IMR-90 (cell line): ENCODE results near the gene YARS2. TPM values are rescaled to one million over a fixed set of nuclear protein-coding genes. Genes with fewer than 3 reads are reported as not detected.

Experiments
- ATAC-seq: fragments of 200-7000 bp; cut with Tn5 transposase; 2 replicates; pipeline ENCODE4 v1.9.1; 2020; ENCODE audit warnings: low read depth, mild to moderate bottlenecking, moderate library complexity
- BruUV-seq: library from RNA; stranded (reverse); fragments of 400-500 nt; replicated peaks from 2 replicates; lab custom pipeline; 2021; lab: Mats Ljungman, UMichigan
- CTCF ChIA-PET: fragments of 300-600 bp; formaldehyde crosslinking; extraction: SDS; loops from one replicate; lab custom pipeline; 2021; ENCODE audit warnings: antibody characterized with exemption; lab: Yijun Ruan, JAX
- POLR2A ChIA-PET: fragments of 300-600 bp; sonication (Branson Sonifier 250); formaldehyde crosslinking; loops from one replicate; lab custom pipeline; 2022; ENCODE audit warnings: antibody characterized with exemption; ENCODE audit not compliant: unreplicated experiment; lab: Charles Lee
- DNase-seq: peaks from one replicate; pipeline ENCODE4 v3.0.0; 2013
- H2AFZ ChIP-seq: replicated peaks from 2 replicates; pipeline ENCODE3; 2013; ENCODE audit warnings: low read length, mild to moderate bottlenecking; ENCODE audit not compliant: poor library complexity
- H2AK5ac ChIP-seq: 2 replicates; pipeline ENCODE4 v1.6.1; 2013; ENCODE audit warnings: low read depth, low read length, inconsistent platforms
- H2AK9ac ChIP-seq: replicated peaks from 2 replicates; pipeline ENCODE3; 2013; ENCODE audit warnings: mild to moderate bottlenecking, low read depth, low read length, moderate library complexity; ENCODE audit not compliant: poor library complexity
- H2BK120ac ChIP-seq: 2 replicates; pipeline ENCODE4 v1.6.1; 2013; ENCODE audit warnings: low read depth, low read length, inconsistent platforms
- H2BK15ac ChIP-seq: 3 replicates; pipeline ENCODE4 v1.6.1; 2013; ENCODE audit warnings: low read depth, low read length, inconsistent platforms
- H2BK20ac ChIP-seq: 2 replicates; pipeline ENCODE4 v1.6.1; 2013; ENCODE audit warnings: low read depth, mild to moderate bottlenecking, inconsistent platforms, low read length, moderate library complexity
- H2BK5ac ChIP-seq: 2 replicates; pipeline ENCODE4 v1.6.1; 2013; ENCODE audit warnings: mild to moderate bottlenecking, low read depth, low read length, inconsistent platforms; ENCODE audit not compliant: poor library complexity, severe bottlenecking
- H3K14ac ChIP-seq: replicated peaks from 2 replicates; pipeline ENCODE4 v1.6.1; 2013; ENCODE audit warnings: low read depth, low read length, inconsistent platforms
- H3K18ac ChIP-seq: 2 replicates; pipeline ENCODE4 v1.6.1; 2013; ENCODE audit warnings: low read depth, low read length, control low read depth
- H3K23ac ChIP-seq: 2 replicates; pipeline ENCODE4 v1.6.1; 2013; ENCODE audit warnings: low read depth, low read length, inconsistent platforms
- H3K27ac ChIP-seq: 2 replicates; pipeline ENCODE4 v1.5.1; 2013; ENCODE audit warnings: mild to moderate bottlenecking, control low read depth, low read length; ENCODE audit not compliant: insufficient read depth
- H3K27me3 ChIP-seq: 2 replicates; pipeline ENCODE4 v1.6.1; 2013; ENCODE audit warnings: low read length; ENCODE audit not compliant: control insufficient read depth, insufficient read depth
- H3K36me3 ChIP-seq: 2 replicates; pipeline ENCODE4 v1.6.1; 2013; ENCODE audit warnings: low read length, mixed read lengths; ENCODE audit not compliant: control insufficient read depth, insufficient read depth
- H3K4ac ChIP-seq: 2 replicates; pipeline ENCODE4 v1.6.1; 2013; ENCODE audit warnings: low read depth, low read length, inconsistent platforms
- H3K4me1 ChIP-seq: 2 replicates; pipeline ENCODE4 v1.6.1; 2013; ENCODE audit warnings: low read length, mixed read lengths; ENCODE audit not compliant: control insufficient read depth, insufficient read depth
- H3K4me2 ChIP-seq: 2 replicates; pipeline ENCODE4 v1.6.1; 2013; ENCODE audit warnings: low read depth, mild to moderate bottlenecking, control low read depth, low read length, moderate library complexity
- H3K4me3 ChIP-seq: 2 replicates; pipeline ENCODE4 v1.5.1; 2013; ENCODE audit warnings: low read depth, mild to moderate bottlenecking, control low read depth, low read length, moderate library complexity; ENCODE audit not compliant: insufficient read depth
- H3K56ac ChIP-seq: 2 replicates; pipeline ENCODE4 v1.6.1; 2013; ENCODE audit warnings: low read length, inconsistent platforms; ENCODE audit not compliant: insufficient read depth; ENCODE audit errors: extremely low read depth
- H3K79me1 ChIP-seq, 2 experiments: 2 replicates each; pipeline ENCODE4 v1.6.1; 2013; ENCODE audit warnings: low read length in 2 of 2, inconsistent platforms in 1 of 2, low read depth in 1 of 2
- H3K9ac ChIP-seq: 2 replicates; pipeline ENCODE4 v1.6.1; 2013; ENCODE audit warnings: low read depth, low read length, control low read depth
- H3K9me1 ChIP-seq: 2 replicates; pipeline ENCODE4 v1.6.1; 2013; ENCODE audit warnings: low read length, inconsistent platforms; ENCODE audit not compliant: insufficient read depth
- H3K9me3 ChIP-seq: 2 replicates; pipeline ENCODE4 v1.6.1; 2013; ENCODE audit warnings: low read length; ENCODE audit not compliant: control insufficient read depth, insufficient read depth
- H4K20me1 ChIP-seq: 2 replicates; pipeline ENCODE4 v1.6.1; 2013; ENCODE audit warnings: low read length, inconsistent platforms; ENCODE audit not compliant: insufficient read depth
- H4K5ac ChIP-seq: 2 replicates; pipeline ENCODE4 v1.6.1; 2013; ENCODE audit warnings: mild to moderate bottlenecking, low read depth, low read length, control low read depth
- H4K8ac ChIP-seq, 2 experiments: 2 replicates each; pipeline ENCODE4 v1.6.1; 2013; ENCODE audit warnings: low read depth in 2 of 2, low read length in 2 of 2, control low read depth in 1 of 2, inconsistent platforms in 1 of 2
- H4K91ac ChIP-seq: 2 replicates; pipeline ENCODE4 v1.6.1; 2013; ENCODE audit warnings: low read depth, low read length, inconsistent platforms; ENCODE audit not compliant: insufficient read depth
- ELK1 ChIP-seq: fragments of 150-350 bp; IDR thresholded peaks from 2 replicates; pipeline ENCODE4 v1.6.1; 2016; ENCODE audit warnings: low read depth, mild to moderate bottlenecking, low read length, moderate library complexity, borderline replicate concordance
- POLR2A ChIP-seq: IDR thresholded peaks from 2 replicates; pipeline ENCODE4 v1.6.1; 2012; ENCODE audit warnings: mild to moderate bottlenecking, low read depth, low read length
- WGBS, 2 experiments: methylation state at CpG; one replicate each; pipeline versions ENCODE4 v1.1.5 to v1.1.7; 2013; ENCODE audit warnings: missing lambda C conversion rate in 2 of 2; ENCODE audit not compliant: insufficient read length in 1 of 2; ENCODE audit errors: extremely low coverage in 2 of 2; 5-methylcytosine and 5-hydroxymethylcytosine counted together
- dilution Hi-C: fragments of 300-500 bp; cut with HindIII; formaldehyde crosslinking; loops from one replicate; pipeline ENCODE4 v1.14.3; 2018; ENCODE audit warnings: low sequenced_read_pairs; ENCODE audit not compliant: unreplicated experiment
- in situ Hi-C: fragments of 300-500 bp; cut with MboI; formaldehyde crosslinking; loops from 3 replicates; pipeline ENCODE4 v1.14.3; 2019; ENCODE audit warnings: low sequenced_read_pairs, inconsistent platforms, mixed read lengths
- intact Hi-C: fragments of 100-400 bp; cut with micrococcal nuclease; formaldehyde crosslinking; loops from 2 replicates; pipeline ENCODE4 v1.10.0; 2022
- polyA plus RNA-seq, 3 experiments: library from polyadenylated mRNA; depleted of rRNA; stranded (reverse); fragments of >200 nt; gene quantifications; 2 replicates each; pipeline ENCODE4 v1.2.3, GENCODE V29; 2012; ENCODE audit warnings: low replicate concordance in 1 of 3
- total RNA-seq: library from RNA; depleted of rRNA; stranded (reverse); fragments of >200 nt; gene quantifications from 2 replicates; pipeline ENCODE4 v1.2.3, GENCODE V29; 2012

The YARS2 gene
- total and polyA plus RNA-seq, 2 of the 4 experiments (the other 2 are of a cell fraction), result 15.3 to 26.9 TPM

GRCh38 chr12:32706335-32707024 is 49.2 kb downstream of the YARS2 start:
- no peak overlapping the region for H3K27ac ChIP-seq
- H3K4me1 ChIP-seq, result no peaks in the 10 kb centered on the region
- H3K56ac ChIP-seq, result no peak overlapping the region
- no peak overlapping the region for H3K4ac ChIP-seq
- no CpG with 5 or more reads among the region's 2 CpGs for WGBS, 2 experiments
- H2AFZ ChIP-seq, result no peak overlapping the region
- H2BK120ac ChIP-seq, result no peak overlapping the region
- H3K18ac ChIP-seq, result no peak overlapping the region
- intact Hi-C loops (no loop called here), in situ Hi-C loops (no loop called here), dilution Hi-C loops (no loop called here)
- H2BK15ac ChIP-seq, result no peak overlapping the region
- no peaks in the 10 kb centered on the region for H3K9me3 ChIP-seq
- no peak overlapping the region for H3K4me2 ChIP-seq
- H3K27me3 ChIP-seq, result no peaks in the 10 kb centered on the region
- no peaks in the 10 kb centered on the region for H4K20me1 ChIP-seq
- peaks cover 5% of the 10 kb centered on the region; the same call in 1 of the 2 replicates for H3K36me3 ChIP-seq
- H3K9ac ChIP-seq, result no peak overlapping the region
- ATAC-seq (no peak), DNase-seq (no peak)
- POLR2A ChIA-PET, result no interaction called here
- H3K79me1 ChIP-seq, result peaks cover 7% of the 10 kb centered on the region in 2 experiments; a peak in 3 of 4 replicates
- H3K4me3 ChIP-seq, result no peak overlapping the region
- H4K5ac ChIP-seq, result no peak overlapping the region
- H4K91ac ChIP-seq, result no peak overlapping the region
- no peak overlapping the region for H3K23ac ChIP-seq
- no peak overlapping the region for H2BK5ac ChIP-seq
- no TSS peak for BruUV-seq
- no peak overlapping the region for H3K14ac ChIP-seq
- TF ChIP-seq ELK1 (no peak), POLR2A (no peak)
- CTCF ChIA-PET, result interaction anchor here (0.7 kb wide), 1 partner anchor 319 kb away, joined by 3 read pairs; no protein-coding TSS in a partner anchor
- no peak overlapping the region for H2AK5ac ChIP-seq
- H4K8ac ChIP-seq, result no peak overlapping the region
- H2AK9ac ChIP-seq, result no peak overlapping the region
- H3K9me1 ChIP-seq, result no peaks in the 10 kb centered on the region
- H2BK20ac ChIP-seq, result no peak overlapping the region
